A549 (cell line): Measurements from ENCODE around the gene CLDN5.

ENCODE experiments used
- CTCF ChIP-seq: fragments of >200 bp; sonication (Bioruptor Twin); formaldehyde crosslinking; IDR thresholded peaks from 3 replicates; pipeline ENCODE4 v1.5.1; 2016
- EHMT2 ChIP-seq: fragments of 200-600 bp; sonication (generic); IDR thresholded peaks from 2 replicates; pipeline ENCODE4 v1.6.1; 2016; ENCODE audit warnings: antibody characterized with exemption, low read depth, mild to moderate bottlenecking, moderate library complexity
- ELK1 ChIP-seq: fragments of 150-350 bp; IDR thresholded peaks from 2 replicates; pipeline ENCODE4 v1.6.1; 2014; ENCODE audit warnings: low read depth, mild to moderate bottlenecking, low read length
- HOXA7 ChIP-seq: fragments of 250-450 bp; sonication (Bioruptor Pico); IDR thresholded peaks from 2 replicates; pipeline ENCODE4 v1.5.0; 2020; ENCODE audit warnings: mild to moderate bottlenecking, moderate library complexity
- KDM1A ChIP-seq: fragments of 200-600 bp; sonication (generic); IDR thresholded peaks from 2 replicates; pipeline ENCODE4 v1.6.1; 2016; ENCODE audit warnings: low read depth, mild to moderate bottlenecking
- MAFK ChIP-seq: fragments of 450-650 bp; IDR thresholded peaks from 2 replicates; pipeline ENCODE4 v1.6.1; 2014; ENCODE audit not compliant: partially characterized antibody
- NPAS2 ChIP-seq: fragments of 250-450 bp; sonication (Bioruptor Pico); IDR thresholded peaks from 2 replicates; pipeline ENCODE4 v1.8.0; 2022; ENCODE audit warnings: mild to moderate bottlenecking, moderate library complexity, borderline replicate concordance
- NR3C1 ChIP-seq: fragments of >200 bp; sonication (Bioruptor Twin); formaldehyde crosslinking; IDR thresholded peaks from 3 replicates; pipeline ENCODE4 v1.6.1; 2017
- POLR2A ChIP-seq: IDR thresholded peaks from 2 replicates; pipeline ENCODE4 v1.6.1; 2012; ENCODE audit warnings: mild to moderate bottlenecking, low read length
- RCOR1 ChIP-seq: fragments of 150-350 bp; IDR thresholded peaks from 2 replicates; pipeline ENCODE4 v1.6.1; 2014; ENCODE audit warnings: antibody characterized with exemption, low read length, low read depth
- ZNF302 ChIP-seq: fragments of 250-450 bp; sonication (Bioruptor Pico); IDR thresholded peaks from 2 replicates; pipeline ENCODE4 v1.9.0; 2021; ENCODE audit warnings: inconsistent platforms, mild to moderate bottlenecking, moderate library complexity

DNA sequence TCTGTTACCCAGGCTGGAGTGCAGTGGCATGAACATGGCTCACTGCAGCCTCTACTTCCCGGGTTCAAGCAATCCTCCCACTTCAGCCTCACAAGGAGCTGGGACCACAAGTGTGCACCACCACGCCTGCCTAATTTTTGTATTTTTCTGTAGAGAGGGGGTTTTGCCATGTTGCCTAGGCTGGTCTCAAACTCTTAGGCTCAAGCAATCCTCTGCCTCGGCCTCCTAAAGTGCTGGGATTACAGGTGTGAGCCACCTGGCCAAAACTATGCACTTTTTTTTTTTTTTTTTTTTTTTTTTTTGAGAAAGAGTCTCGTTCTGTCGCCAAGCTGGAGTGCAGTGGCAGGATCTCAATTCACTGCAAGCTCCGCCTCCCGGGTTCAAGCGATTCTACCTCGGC is 12.4 kb upstream of the CLDN5 start:
- TF ChIP-seq NR3C1 (no peak), KDM1A (no peak), ELK1 (no peak), CTCF (no peak), ZNF302 (CRISPR knock-in tag) (no peak), POLR2A (no peak), MAFK (no peak), NPAS2 (CRISPR knock-in tag) (no peak), RCOR1 (no peak), EHMT2 (no peak), HOXA7 (no peak)
